ENCODE data around the gene SHBG.
"Not testable (repeated sequence)": the region's sequence is repeated elsewhere in the genome, so short reads cannot be mapped to it uniquely, and the experiment has no call there.

Gene SHBG

GRCh38 chr17:7629939-7630571 is at the start of gene SHBG:
TSS of gene SHBG (plus strand) at chr17:7630135. CDS start at chr17:7630173, 38 bp downstream.
- no peak for DNase-seq

- no peak for DNase-seq
Measured at GRCh38 chr17:7580604-7581575, 49.0 kb upstream of the SHBG start.

- no peak for DNase-seq
Measured at GRCh38 chr17:7582396-7583252, 47.3 kb upstream of the SHBG start.

- peak; percentile 94 to 96 for DNase-seq
Measured at GRCh38 chr17:7583253-7584109, 46.5 kb upstream of the SHBG start, which contains the start of gene MPDU1. TSS of gene MPDU1 (plus strand) at chr17:7583852. CDS start at chr17:7583863, 11 bp downstream.

- DNase-seq, result no peak
Measured at GRCh38 chr17:7586673-7587419, 43.1 kb upstream of the SHBG start.

GRCh38 chr17:7587420-7588151 is 42.3 kb upstream of the SHBG start:
- no peak for DNase-seq

GRCh38 chr17:7588553-7589203 is 41.3 kb upstream of the SHBG start:
- no peak for DNase-seq

- DNase-seq, result peak; percentile 68 to 73
Measured at GRCh38 chr17:7589204-7589868, 40.6 kb upstream of the SHBG start.

- DNase-seq, result no peak
Measured at GRCh38 chr17:7589891-7590691, 39.8 kb upstream of the SHBG start, which contains the start of gene SOX15. TSS of gene SOX15 (minus strand) at chr17:7590094. CDS start at chr17:7589676, 418 bp downstream.

GRCh38 chr17:7590743-7591142 is 39.2 kb upstream of the SHBG start:
- DNase-seq, result no peak

GRCh38 chr17:7591596-7591995 is 38.3 kb upstream of the SHBG start:
- DNase-seq, result no peak

- no peak for DNase-seq
Measured at GRCh38 chr17:7592422-7593021, 37.4 kb upstream of the SHBG start.

- no peak for DNase-seq
Measured at GRCh38 chr17:7593296-7593695, 36.6 kb upstream of the SHBG start.

- DNase-seq, result not testable (repeated sequence)
Measured at GRCh38 chr17:7597561-7597960, 32.4 kb upstream of the SHBG start.

GRCh38 chr17:7606280-7606679 is 23.7 kb upstream of the SHBG start:
- no peak for DNase-seq

- no peak for DNase-seq
Measured at GRCh38 chr17:7610641-7611040, 19.3 kb upstream of the SHBG start.

GRCh38 chr17:7611635-7612293 is 18.2 kb upstream of the SHBG start:
- no peak for DNase-seq

Data from activated CD4-positive, alpha-beta T cell treated with anti-CD3 and anti-CD28 coated beads, Interleukin-2, amount 50 U/mL, for 48 hours (primary cell).